GM12801 (cell line): Measurements from ENCODE around the gene CCDC158.

Source experiments
- CTCF ChIP-seq: IDR thresholded peaks from one replicate; pipeline ENCODE4 v1.5.1; 2011; ENCODE audit warnings: control low read depth; ENCODE audit not compliant: insufficient read length; ENCODE audit errors: extremely low read depth

Gene CCDC158

GRCh38 chr4:76341063-76341462 lies 79.9 kb downstream of the CCDC158 start:
- no peak for TF ChIP-seq CTCF

GRCh38 chr4:76339364-76339763 lies 81.6 kb downstream of the CCDC158 start:
- TF ChIP-seq CTCF = no peak

DNA sequence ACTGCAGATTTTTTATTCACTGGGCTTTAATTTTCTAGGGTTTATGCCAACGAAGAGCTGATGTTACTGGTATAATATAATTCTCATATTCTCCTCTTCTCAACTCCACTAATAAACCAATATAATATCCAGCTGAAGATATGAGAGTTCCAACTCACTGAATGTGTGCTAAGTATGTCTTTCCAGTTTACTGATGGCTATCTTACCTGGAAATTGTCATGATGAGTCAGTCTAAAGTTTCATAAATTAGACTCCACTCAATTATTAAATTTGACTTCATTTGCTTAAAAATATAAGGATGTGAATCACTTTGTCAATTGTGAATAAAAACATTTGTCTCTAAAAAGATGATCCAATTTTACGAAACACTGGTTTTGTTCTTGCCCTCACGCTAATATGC lies 86.1 kb downstream of the CCDC158 start:
- TF ChIP-seq CTCF = no peak

GRCh38 chr4:76326515-76326914 lies 94.4 kb downstream of the CCDC158 start:
- TF ChIP-seq CTCF = no peak

DNA sequence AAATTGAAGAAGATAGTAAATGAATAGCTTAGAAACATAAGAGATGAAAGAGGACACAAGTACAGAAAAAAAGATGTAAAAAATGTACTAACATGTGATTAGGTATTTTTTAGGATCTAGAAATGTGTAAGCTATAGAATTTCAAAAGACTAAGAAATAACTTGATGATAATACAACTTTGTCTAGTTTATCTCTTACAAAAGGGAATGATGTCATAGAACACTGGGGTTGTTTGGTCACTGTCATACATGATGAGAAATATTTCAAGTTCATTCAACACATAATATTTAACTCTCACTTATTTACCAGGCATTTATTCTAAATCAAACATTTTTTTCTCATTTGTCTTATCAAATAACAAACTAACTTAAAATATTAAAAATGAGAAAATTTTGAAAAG lies 95.9 kb downstream of the CCDC158 start:
- TF ChIP-seq CTCF = no peak

- no peak for TF ChIP-seq CTCF
These were observed 98.7 kb downstream of the CCDC158 start for GRCh38 chr4:76322236-76322635.

GRCh38 chr4:76316131-76316530 lies 104.8 kb downstream of the CCDC158 start:
- TF ChIP-seq CTCF = no peak
